Panc1 (cell line): ENCODE results near the gene FOXN1. TPM values are rescaled to one million over a fixed set of nuclear protein-coding genes. Genes with fewer than 3 reads are reported as not detected.

ENCODE experiments used
- ATAC-seq: fragments of 200-7000 bp; cut with Tn5 transposase; 2 replicates; pipeline ENCODE4 v1.9.1; 2020; ENCODE audit warnings: mild to moderate bottlenecking, moderate library complexity
- BruUV-seq: library from RNA; stranded (reverse); fragments of 400-500 nt; replicated peaks from 2 replicates; lab custom pipeline; 2021; lab: Mats Ljungman, UMichigan
- CTCF ChIA-PET: fragments of 300-600 bp; sonication (Branson Sonifier 250); formaldehyde crosslinking; loops from one replicate; lab custom pipeline; 2022; ENCODE audit warnings: antibody characterized with exemption; lab: Charles Lee
- POLR2A ChIA-PET: fragments of 300-600 bp; sonication (Branson Sonifier 250); formaldehyde crosslinking; loops from one replicate; lab custom pipeline; 2022; ENCODE audit warnings: antibody characterized with exemption; lab: Charles Lee
- DNase-seq: peaks from one replicate; pipeline ENCODE4 v3.0.0-alpha.2; 2010; ENCODE audit warnings: low read depth, low spot score
- H3K27ac ChIP-seq: 2 replicates; pipeline ENCODE4 v1.5.1; 2011; ENCODE audit warnings: mild to moderate bottlenecking, low read length, inconsistent platforms
- H3K27me3 ChIP-seq: fragments of 200-500 bp; sonication (Bioruptor generic); 2 replicates; pipeline ENCODE4 v1.6.0; 2014; ENCODE audit warnings: low read length, inconsistent platforms; ENCODE audit not compliant: control insufficient read depth, insufficient read depth
- H3K36me3 ChIP-seq: fragments of 200-500 bp; sonication (Bioruptor generic); 2 replicates; pipeline ENCODE4 v1.5.1; 2014; ENCODE audit warnings: inconsistent platforms, mild to moderate bottlenecking, low read length, moderate library complexity; ENCODE audit not compliant: control insufficient read depth, insufficient read depth
- H3K4me1 ChIP-seq: 2 replicates; pipeline ENCODE4 v1.5.1; 2011; ENCODE audit warnings: inconsistent platforms, mild to moderate bottlenecking, low read length, moderate library complexity; ENCODE audit not compliant: control insufficient read depth, insufficient read depth
- H3K4me3 ChIP-seq, 2 experiments: 2 replicates each; pipeline ENCODE4 v1.5.1; 2011 to 2012; ENCODE audit warnings: low read depth in 2 of 2, low read length in 2 of 2, mild to moderate bottlenecking in 2 of 2, inconsistent platforms in 1 of 2, moderate library complexity in 1 of 2
- H3K9me3 ChIP-seq: fragments of 200-500 bp; sonication (Bioruptor generic); 2 replicates; pipeline ENCODE4 v1.5.1; 2014; ENCODE audit warnings: low read depth, mild to moderate bottlenecking, inconsistent platforms, low read length, moderate library complexity; ENCODE audit not compliant: control insufficient read depth, insufficient read depth
- POLR2AphosphoS5 ChIP-seq: IDR thresholded peaks from 2 replicates; pipeline ENCODE4 v1.6.1; 2012; ENCODE audit warnings: mild to moderate bottlenecking, low read depth, low read length, moderate library complexity
- SIN3A ChIP-seq: IDR thresholded peaks from 2 replicates; pipeline ENCODE4 v1.6.1; 2012; ENCODE audit warnings: low read depth, mild to moderate bottlenecking, low read length, moderate library complexity, borderline replicate concordance; ENCODE audit not compliant: insufficient read depth
- TCF7L2 ChIP-seq: IDR thresholded peaks from 2 replicates; pipeline ENCODE4 v1.6.1; 2011; ENCODE audit warnings: mild to moderate bottlenecking, low read depth, low read length, inconsistent platforms
- in situ Hi-C: cut with HindIII; loops from 2 replicates; pipeline ENCODE4 v1.10.0; 2016; ENCODE audit warnings: low sequenced_read_pairs, low pct_unique_long_range_greater_than_20kb
- intact Hi-C: fragments of 100-400 bp; cut with micrococcal nuclease; formaldehyde crosslinking; loops from one replicate; pipeline ENCODE4 v1.10.0; 2022; ENCODE audit not compliant: unreplicated experiment
- total RNA-seq: library from RNA; stranded (reverse); gene quantifications from one replicate; pipeline ENCODE4 v1.2.1, GENCODE V29; 2021; ENCODE audit not compliant: unreplicated experiment
- TF ChIP-seq, protein P1 (sequence below): fragments of 450-650 bp; IDR thresholded peaks from 2 replicates; pipeline ENCODE4 v1.5.1; 2017; ENCODE audit warnings: mild to moderate bottlenecking
- TF ChIP-seq, protein P2 (sequence below), 2 experiments: IDR thresholded peaks; 2 replicates each; pipeline ENCODE4 v1.6.1; 2011 to 2012; ENCODE audit warnings: low read depth in 2 of 2, control low read depth in 1 of 2, low read length in 1 of 2, mild to moderate bottlenecking in 1 of 2, moderate library complexity in 1 of 2; ENCODE audit not compliant: insufficient read depth in 1 of 2

The FOXN1 gene
- total RNA-seq, 1 experiment from 2014 or later = not detected

DNA sequence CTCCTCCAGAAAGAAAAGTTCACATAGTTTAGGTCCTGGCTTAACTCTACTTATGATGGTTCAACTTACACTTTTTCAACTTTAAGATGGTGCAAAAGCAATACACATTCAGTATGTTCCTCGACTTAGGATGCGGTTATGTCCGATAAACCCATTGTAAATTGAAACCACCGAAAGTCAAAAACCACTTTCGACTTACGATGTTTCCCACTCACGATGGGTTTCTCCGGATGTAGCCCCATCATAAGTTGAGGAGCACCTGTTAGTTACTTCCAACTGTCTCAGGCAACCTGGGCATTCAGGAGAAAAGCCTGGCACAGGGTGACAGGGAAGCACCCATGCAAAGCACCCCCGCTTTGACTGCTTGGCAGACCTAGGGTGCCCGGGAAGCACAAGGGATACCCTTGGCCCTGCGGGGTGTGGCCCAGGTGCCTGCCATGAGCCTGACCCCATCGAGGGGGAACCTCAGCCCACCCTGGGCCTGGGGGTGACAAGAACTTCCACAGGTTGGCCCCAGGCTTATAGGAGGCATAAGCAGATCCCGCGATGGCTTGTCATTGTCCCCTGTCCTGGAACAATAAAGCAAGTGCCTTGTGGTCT, 32.2 kb downstream of the FOXN1 start:
- in situ Hi-C loops = no loop called here
- CTCF ChIA-PET = interaction anchor here (1.0 kb wide), 1 partner anchor 43 kb away, joined by 4 read pairs; no protein-coding TSS in a partner anchor
- ATAC-seq = no peak

DNA sequence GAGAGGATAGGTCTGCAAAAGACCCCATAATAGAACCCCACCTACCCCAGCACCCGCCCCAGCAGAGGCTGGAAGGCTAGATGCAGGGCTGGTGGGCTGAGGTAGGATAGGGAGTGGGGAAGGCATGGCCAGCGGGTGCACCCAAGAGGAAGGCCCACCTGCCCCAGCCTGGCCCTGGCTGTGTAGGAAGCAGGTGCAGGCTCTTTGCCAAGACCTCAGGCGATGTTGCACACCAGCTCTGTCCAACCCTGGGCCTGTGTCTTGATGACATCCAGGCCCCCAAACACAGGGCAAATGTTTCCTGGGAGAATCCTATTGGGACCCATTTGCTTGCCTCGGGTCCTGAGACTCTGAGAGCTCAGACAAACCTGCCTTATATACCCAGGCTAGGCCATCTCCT, 34.1 kb downstream of the FOXN1 start:
- ChIA-PET CTCF (interaction anchor here (1.6 kb wide), 1 partner anchor 45 kb away, joined by 3 read pairs; no protein-coding TSS in a partner anchor), POLR2A (no interaction called here)
- in situ Hi-C loops = no loop called here
- Histone ChIP-seq H3K27ac (no peak overlapping the region), H3K36me3 (no peaks in the 10 kb centered on the region), H3K4me3 (no peak overlapping the region), H3K4me1 (no peaks in the 10 kb centered on the region), H3K27me3 (no peaks in the 10 kb centered on the region), H3K9me3 (no peaks in the 10 kb centered on the region)
- TF ChIP-seq SIN3A (no peak), TCF7L2 (no peak), POLR2AphosphoS5 (no peak)
- TF ChIP-seq, protein P1, sequence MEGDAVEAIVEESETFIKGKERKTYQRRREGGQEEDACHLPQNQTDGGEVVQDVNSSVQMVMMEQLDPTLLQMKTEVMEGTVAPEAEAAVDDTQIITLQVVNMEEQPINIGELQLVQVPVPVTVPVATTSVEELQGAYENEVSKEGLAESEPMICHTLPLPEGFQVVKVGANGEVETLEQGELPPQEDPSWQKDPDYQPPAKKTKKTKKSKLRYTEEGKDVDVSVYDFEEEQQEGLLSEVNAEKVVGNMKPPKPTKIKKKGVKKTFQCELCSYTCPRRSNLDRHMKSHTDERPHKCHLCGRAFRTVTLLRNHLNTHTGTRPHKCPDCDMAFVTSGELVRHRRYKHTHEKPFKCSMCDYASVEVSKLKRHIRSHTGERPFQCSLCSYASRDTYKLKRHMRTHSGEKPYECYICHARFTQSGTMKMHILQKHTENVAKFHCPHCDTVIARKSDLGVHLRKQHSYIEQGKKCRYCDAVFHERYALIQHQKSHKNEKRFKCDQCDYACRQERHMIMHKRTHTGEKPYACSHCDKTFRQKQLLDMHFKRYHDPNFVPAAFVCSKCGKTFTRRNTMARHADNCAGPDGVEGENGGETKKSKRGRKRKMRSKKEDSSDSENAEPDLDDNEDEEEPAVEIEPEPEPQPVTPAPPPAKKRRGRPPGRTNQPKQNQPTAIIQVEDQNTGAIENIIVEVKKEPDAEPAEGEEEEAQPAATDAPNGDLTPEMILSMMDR = no peak
- TF ChIP-seq, protein P2, sequence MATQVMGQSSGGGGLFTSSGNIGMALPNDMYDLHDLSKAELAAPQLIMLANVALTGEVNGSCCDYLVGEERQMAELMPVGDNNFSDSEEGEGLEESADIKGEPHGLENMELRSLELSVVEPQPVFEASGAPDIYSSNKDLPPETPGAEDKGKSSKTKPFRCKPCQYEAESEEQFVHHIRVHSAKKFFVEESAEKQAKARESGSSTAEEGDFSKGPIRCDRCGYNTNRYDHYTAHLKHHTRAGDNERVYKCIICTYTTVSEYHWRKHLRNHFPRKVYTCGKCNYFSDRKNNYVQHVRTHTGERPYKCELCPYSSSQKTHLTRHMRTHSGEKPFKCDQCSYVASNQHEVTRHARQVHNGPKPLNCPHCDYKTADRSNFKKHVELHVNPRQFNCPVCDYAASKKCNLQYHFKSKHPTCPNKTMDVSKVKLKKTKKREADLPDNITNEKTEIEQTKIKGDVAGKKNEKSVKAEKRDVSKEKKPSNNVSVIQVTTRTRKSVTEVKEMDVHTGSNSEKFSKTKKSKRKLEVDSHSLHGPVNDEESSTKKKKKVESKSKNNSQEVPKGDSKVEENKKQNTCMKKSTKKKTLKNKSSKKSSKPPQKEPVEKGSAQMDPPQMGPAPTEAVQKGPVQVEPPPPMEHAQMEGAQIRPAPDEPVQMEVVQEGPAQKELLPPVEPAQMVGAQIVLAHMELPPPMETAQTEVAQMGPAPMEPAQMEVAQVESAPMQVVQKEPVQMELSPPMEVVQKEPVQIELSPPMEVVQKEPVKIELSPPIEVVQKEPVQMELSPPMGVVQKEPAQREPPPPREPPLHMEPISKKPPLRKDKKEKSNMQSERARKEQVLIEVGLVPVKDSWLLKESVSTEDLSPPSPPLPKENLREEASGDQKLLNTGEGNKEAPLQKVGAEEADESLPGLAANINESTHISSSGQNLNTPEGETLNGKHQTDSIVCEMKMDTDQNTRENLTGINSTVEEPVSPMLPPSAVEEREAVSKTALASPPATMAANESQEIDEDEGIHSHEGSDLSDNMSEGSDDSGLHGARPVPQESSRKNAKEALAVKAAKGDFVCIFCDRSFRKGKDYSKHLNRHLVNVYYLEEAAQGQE (IDR thresholded peaks at IDR 0.05; ENCODE audit: insufficient read depth in 1 of 2, low read depth in 2 of 2, low read length in 1 of 2) = no peak
- DNase-seq = no peak
- BruUV-seq = no TSS peak
- ATAC-seq = no peak
- intact Hi-C loops = loop anchor here (2.0 kb wide), 1 partner anchor 45 kb away; no protein-coding TSS in a partner anchor

More for the DNA sequence above, 32.2 kb downstream of the FOXN1 start:
- H3K4me3 ChIP-seq = no peak overlapping the region
- BruUV-seq = no TSS peak
- intact Hi-C loops = no loop called here
- no peak for DNase-seq
- no peaks in the 10 kb centered on the region for H3K27me3 ChIP-seq
- no peak overlapping the region for H3K27ac ChIP-seq
- POLR2A ChIA-PET = no interaction called here
- H3K4me1 ChIP-seq = no peaks in the 10 kb centered on the region
- H3K36me3 ChIP-seq = no peaks in the 10 kb centered on the region
- TF ChIP-seq, protein P1 = no peak
- TF ChIP-seq POLR2AphosphoS5 (no peak), SIN3A (no peak)
- TF ChIP-seq, protein P2 (IDR thresholded peaks at IDR 0.05; ENCODE audit: insufficient read depth in 1 of 2, low read depth in 2 of 2, low read length in 1 of 2) = no peak
- H3K9me3 ChIP-seq = no peaks in the 10 kb centered on the region
